ENCODE data around the gene SLC22A3. TPM values are rescaled to one million over a fixed set of nuclear protein-coding genes. Genes with fewer than 3 reads are reported as not detected.

The SLC22A3 gene
- total and polyA plus RNA-seq, 2 of the 13 experiments (the other 11 are each of a cell fraction or from before 2014, with no cell fraction given) = 12.0 to 31.5 TPM

- 0 out of 2 replicates have a peak, but pooled peaks have one; percentile 11 for TF ChIP-seq ZMYM4 (CRISPR knock-in tag; IDR thresholded peaks at IDR 0.05)
- peak; percentile 47 for TF ChIP-seq ARID5B (CRISPR knock-in tag; IDR thresholded peaks at IDR 0.05)
- TF ChIP-seq ZFAT (CRISPR knock-in tag; conservative IDR thresholded peaks at IDR 0.05) = no peak
- TF ChIP-seq ZBTB21 (CRISPR knock-in tag; IDR thresholded peaks at IDR 0.05) = no peak
- peak; percentile 37; the same call in 1 of the 2 replicates for TF ChIP-seq BCL6 (CRISPR knock-in tag; IDR thresholded peaks at IDR 0.05)
- TF ChIP-seq PCBP2 (optimal IDR thresholded peaks at IDR 0.05; ENCODE audit: low read depth, low read length, poor library complexity, severe bottlenecking) = no peak
- no peak for TF ChIP-seq ZNF24 (IDR thresholded peaks at IDR 0.05)
- no peak for TF ChIP-seq BORCS8-MEF2B (CRISPR knock-in tag; IDR thresholded peaks at IDR 0.05)
- TF ChIP-seq ZNF362 (CRISPR knock-in tag; IDR thresholded peaks at IDR 0.05; ENCODE audit: borderline replicate concordance) = no peak
- TF ChIP-seq, protein P1, sequence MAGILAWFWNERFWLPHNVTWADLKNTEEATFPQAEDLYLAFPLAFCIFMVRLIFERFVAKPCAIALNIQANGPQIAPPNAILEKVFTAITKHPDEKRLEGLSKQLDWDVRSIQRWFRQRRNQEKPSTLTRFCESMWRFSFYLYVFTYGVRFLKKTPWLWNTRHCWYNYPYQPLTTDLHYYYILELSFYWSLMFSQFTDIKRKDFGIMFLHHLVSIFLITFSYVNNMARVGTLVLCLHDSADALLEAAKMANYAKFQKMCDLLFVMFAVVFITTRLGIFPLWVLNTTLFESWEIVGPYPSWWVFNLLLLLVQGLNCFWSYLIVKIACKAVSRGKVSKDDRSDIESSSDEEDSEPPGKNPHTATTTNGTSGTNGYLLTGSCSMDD (CRISPR knock-in tag; IDR thresholded peaks at IDR 0.05) = no peak
- no peak for TF ChIP-seq MEIS1 (CRISPR knock-in tag; IDR thresholded peaks at IDR 0.05; ENCODE audit: borderline replicate concordance)
- TF ChIP-seq, protein P2, sequence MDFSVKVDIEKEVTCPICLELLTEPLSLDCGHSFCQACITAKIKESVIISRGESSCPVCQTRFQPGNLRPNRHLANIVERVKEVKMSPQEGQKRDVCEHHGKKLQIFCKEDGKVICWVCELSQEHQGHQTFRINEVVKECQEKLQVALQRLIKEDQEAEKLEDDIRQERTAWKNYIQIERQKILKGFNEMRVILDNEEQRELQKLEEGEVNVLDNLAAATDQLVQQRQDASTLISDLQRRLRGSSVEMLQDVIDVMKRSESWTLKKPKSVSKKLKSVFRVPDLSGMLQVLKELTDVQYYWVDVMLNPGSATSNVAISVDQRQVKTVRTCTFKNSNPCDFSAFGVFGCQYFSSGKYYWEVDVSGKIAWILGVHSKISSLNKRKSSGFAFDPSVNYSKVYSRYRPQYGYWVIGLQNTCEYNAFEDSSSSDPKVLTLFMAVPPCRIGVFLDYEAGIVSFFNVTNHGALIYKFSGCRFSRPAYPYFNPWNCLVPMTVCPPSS (IDR thresholded peaks at IDR 0.05) = no peak
- TF ChIP-seq ZNF441 (CRISPR knock-in tag; IDR thresholded peaks at IDR 0.05; ENCODE audit: borderline replicate concordance) = no peak
- peak; percentile 51; the same call in 1 of the 2 replicates for TF ChIP-seq ELF1 (CRISPR knock-in tag; IDR thresholded peaks at IDR 0.05)
- no peak for TF ChIP-seq ZNF891 (CRISPR knock-in tag; IDR thresholded peaks at IDR 0.05)
- no peak for TF ChIP-seq NONO (IDR thresholded peaks at IDR 0.05)
- TF ChIP-seq NONO (CRISPR knock-in tag; conservative IDR thresholded peaks at IDR 0.05) = peak; percentile 68
- TF ChIP-seq ZKSCAN8 (CRISPR knock-in tag; IDR thresholded peaks at IDR 0.05; ENCODE audit: borderline replicate concordance) = no peak; the same call in 1 of the 2 replicates
- TF ChIP-seq NAIF1 (CRISPR knock-in tag; IDR thresholded peaks at IDR 0.05; ENCODE audit: borderline replicate concordance) = no peak
- TF ChIP-seq NPAS2 (CRISPR knock-in tag; IDR thresholded peaks at IDR 0.05; ENCODE audit: borderline replicate concordance) = no peak
- 0 out of 2 replicates have a peak, but pooled peaks have one; percentile 41 for TF ChIP-seq KDM4B (CRISPR knock-in tag; IDR thresholded peaks at IDR 0.05)
- peak; percentile 87; the same call in 1 of the 2 replicates for TF ChIP-seq ZNF256 (CRISPR knock-in tag; conservative IDR thresholded peaks at IDR 0.05)
- TF ChIP-seq ELF3 (CRISPR knock-in tag; IDR thresholded peaks at IDR 0.05) = 0 out of 2 replicates have a peak, but pooled peaks have one; percentile 51
Measured at GRCh38 chr6:160455541-160456213, 107.5 kb downstream of the SLC22A3 start (continued).

Measured in HepG2 (cell line).